Parathyroid adenoma (tissue), 2 donors: Measurements from ENCODE around the gene RPS6KC1.

ENCODE experiments used
- H2AFZ ChIP-seq: fragments of 300-600 bp; sonication (generic); one replicate; pipeline ENCODE4 v1.7.0; 2017; ENCODE audit warnings: antibody characterized with exemption, mild to moderate bottlenecking
- H3K27ac ChIP-seq: fragments of 300-600 bp; sonication (generic); one replicate; pipeline ENCODE4 v1.7.0; 2017
- H3K27me3 ChIP-seq: fragments of 300-600 bp; sonication (generic); one replicate; pipeline ENCODE4 v1.7.0; 2017; ENCODE audit warnings: low read length; ENCODE audit not compliant: control insufficient read depth, insufficient read depth
- H3K36me3 ChIP-seq: fragments of 300-600 bp; sonication (generic); one replicate; pipeline ENCODE4 v1.7.0; 2017; ENCODE audit warnings: low read length; ENCODE audit not compliant: control insufficient read depth, insufficient read depth
- H3K4me1 ChIP-seq: fragments of 300-600 bp; sonication (generic); one replicate; pipeline ENCODE4 v1.7.0; 2017; ENCODE audit warnings: control low read depth
- H3K4me2 ChIP-seq: fragments of 300-600 bp; sonication (generic); one replicate; pipeline ENCODE4 v1.7.0; 2017; ENCODE audit warnings: low read length
- H3K4me3 ChIP-seq: fragments of 300-600 bp; sonication (generic); one replicate; pipeline ENCODE4 v1.7.0; 2017; ENCODE audit warnings: low read depth, low read length
- H3K79me2 ChIP-seq: fragments of 300-600 bp; sonication (generic); one replicate; pipeline ENCODE4 v1.7.0; 2017; ENCODE audit warnings: control low read depth
- H3K9ac ChIP-seq: fragments of 300-600 bp; sonication (generic); one replicate; pipeline ENCODE4 v1.7.0; 2017; ENCODE audit warnings: mild to moderate bottlenecking
- H3K9me3 ChIP-seq: fragments of 300-600 bp; sonication (generic); one replicate; pipeline ENCODE4 v1.7.0; 2017; ENCODE audit warnings: low read length; ENCODE audit not compliant: control insufficient read depth
- CTCF ChIP-seq: fragments of 300-600 bp; sonication (generic); IDR thresholded peaks from one replicate; pipeline ENCODE4 v1.7.0; 2017; ENCODE audit warnings: antibody characterized with exemption, mild to moderate bottlenecking
- donor health status: primary hyperparathyroidism.

The RPS6KC1 gene

GRCh38 chr1:213061263-213061662 is 10.2 kb downstream of the RPS6KC1 start:
- Histone ChIP-seq H3K9me3 (no peaks in the 10 kb centered on the region), H3K79me2 (peaks cover 3% of the 10 kb centered on the region), H3K4me3 (no peak overlapping the region), H3K4me2 (no peak overlapping the region), H3K27me3 (no peaks in the 10 kb centered on the region), H3K9ac (no peak overlapping the region), H2AFZ (no peak overlapping the region), H3K27ac (no peak overlapping the region), H3K4me1 (no peaks in the 10 kb centered on the region), H3K36me3 (no peaks in the 10 kb centered on the region)
- no peak for TF ChIP-seq CTCF

- no peak for TF ChIP-seq CTCF
- no peak overlapping the region for H3K27ac ChIP-seq
- H3K4me1 ChIP-seq, result no peaks in the 10 kb centered on the region
- H3K27me3 ChIP-seq, result no peaks in the 10 kb centered on the region
- no peak overlapping the region for H3K9ac ChIP-seq
- H3K9me3 ChIP-seq, result no peaks in the 10 kb centered on the region
- no peak overlapping the region for H2AFZ ChIP-seq
- no peak overlapping the region for H3K4me3 ChIP-seq
- H3K4me2 ChIP-seq, result no peak overlapping the region
- H3K79me2 ChIP-seq, result peaks cover 2% of the 10 kb centered on the region
- H3K36me3 ChIP-seq, result no peaks in the 10 kb centered on the region
These were observed 14.8 kb downstream of the RPS6KC1 start for GRCh38 chr1:213065800-213066199.

GRCh38 chr1:213066363-213066762 is 15.3 kb downstream of the RPS6KC1 start:
- no peaks in the 10 kb centered on the region for H3K27me3 ChIP-seq
- H3K4me2 ChIP-seq, result no peak overlapping the region
- H3K4me1 ChIP-seq, result no peaks in the 10 kb centered on the region
- no peaks in the 10 kb centered on the region for H3K36me3 ChIP-seq
- no peak overlapping the region for H3K27ac ChIP-seq
- no peak for TF ChIP-seq CTCF
- H2AFZ ChIP-seq, result no peak overlapping the region
- peaks cover 2% of the 10 kb centered on the region for H3K79me2 ChIP-seq
- no peak overlapping the region for H3K4me3 ChIP-seq
- H3K9me3 ChIP-seq, result no peaks in the 10 kb centered on the region
- no peak overlapping the region for H3K9ac ChIP-seq

GRCh38 chr1:213067352-213067751 is 16.3 kb downstream of the RPS6KC1 start:
- Histone ChIP-seq H3K4me1 (no peaks in the 10 kb centered on the region), H3K9me3 (no peaks in the 10 kb centered on the region), H3K4me2 (no peak overlapping the region), H3K4me3 (no peak overlapping the region), H3K9ac (no peak overlapping the region), H3K36me3 (no peaks in the 10 kb centered on the region), H3K27me3 (no peaks in the 10 kb centered on the region), H3K79me2 (peaks cover 2% of the 10 kb centered on the region), H2AFZ (no peak overlapping the region), H3K27ac (no peak overlapping the region)
- TF ChIP-seq CTCF, result no peak

GRCh38 chr1:213070406-213070805 is 19.4 kb downstream of the RPS6KC1 start:
- Histone ChIP-seq H3K27ac (no peak overlapping the region), H3K4me2 (no peak overlapping the region), H3K9me3 (no peaks in the 10 kb centered on the region), H3K79me2 (peaks cover 2% of the 10 kb centered on the region), H3K4me3 (no peak overlapping the region), H3K4me1 (no peaks in the 10 kb centered on the region), H2AFZ (no peak overlapping the region), H3K27me3 (no peaks in the 10 kb centered on the region), H3K9ac (no peak overlapping the region), H3K36me3 (no peaks in the 10 kb centered on the region)
- TF ChIP-seq CTCF, result no peak
